C4-2B (cell line): ENCODE measurements around the gene SESN3.
"Not testable (repeated sequence)": the region's sequence is repeated elsewhere in the genome, so short reads cannot be mapped to it uniquely, and the experiment has no call there.

Experiments used
- H3K27ac ChIP-seq: fragments of 450-650 bp; 2 replicates; pipeline ENCODE4 v1.5.1; 2017
- ZFX ChIP-seq: fragments of 450-650 bp; IDR thresholded peaks from 2 replicates; pipeline ENCODE4 v1.6.1; 2017
- TF ChIP-seq, protein P1 (sequence below): fragments of 450-650 bp; conservative IDR thresholded peaks from 2 replicates; pipeline ENCODE4 v1.5.1; 2017; ENCODE audit warnings: mild to moderate bottlenecking

Gene SESN3, protein sequence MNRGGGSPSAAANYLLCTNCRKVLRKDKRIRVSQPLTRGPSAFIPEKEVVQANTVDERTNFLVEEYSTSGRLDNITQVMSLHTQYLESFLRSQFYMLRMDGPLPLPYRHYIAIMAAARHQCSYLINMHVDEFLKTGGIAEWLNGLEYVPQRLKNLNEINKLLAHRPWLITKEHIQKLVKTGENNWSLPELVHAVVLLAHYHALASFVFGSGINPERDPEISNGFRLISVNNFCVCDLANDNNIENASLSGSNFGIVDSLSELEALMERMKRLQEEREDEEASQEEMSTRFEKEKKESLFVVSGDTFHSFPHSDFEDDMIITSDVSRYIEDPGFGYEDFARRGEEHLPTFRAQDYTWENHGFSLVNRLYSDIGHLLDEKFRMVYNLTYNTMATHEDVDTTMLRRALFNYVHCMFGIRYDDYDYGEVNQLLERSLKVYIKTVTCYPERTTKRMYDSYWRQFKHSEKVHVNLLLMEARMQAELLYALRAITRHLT

DNA sequence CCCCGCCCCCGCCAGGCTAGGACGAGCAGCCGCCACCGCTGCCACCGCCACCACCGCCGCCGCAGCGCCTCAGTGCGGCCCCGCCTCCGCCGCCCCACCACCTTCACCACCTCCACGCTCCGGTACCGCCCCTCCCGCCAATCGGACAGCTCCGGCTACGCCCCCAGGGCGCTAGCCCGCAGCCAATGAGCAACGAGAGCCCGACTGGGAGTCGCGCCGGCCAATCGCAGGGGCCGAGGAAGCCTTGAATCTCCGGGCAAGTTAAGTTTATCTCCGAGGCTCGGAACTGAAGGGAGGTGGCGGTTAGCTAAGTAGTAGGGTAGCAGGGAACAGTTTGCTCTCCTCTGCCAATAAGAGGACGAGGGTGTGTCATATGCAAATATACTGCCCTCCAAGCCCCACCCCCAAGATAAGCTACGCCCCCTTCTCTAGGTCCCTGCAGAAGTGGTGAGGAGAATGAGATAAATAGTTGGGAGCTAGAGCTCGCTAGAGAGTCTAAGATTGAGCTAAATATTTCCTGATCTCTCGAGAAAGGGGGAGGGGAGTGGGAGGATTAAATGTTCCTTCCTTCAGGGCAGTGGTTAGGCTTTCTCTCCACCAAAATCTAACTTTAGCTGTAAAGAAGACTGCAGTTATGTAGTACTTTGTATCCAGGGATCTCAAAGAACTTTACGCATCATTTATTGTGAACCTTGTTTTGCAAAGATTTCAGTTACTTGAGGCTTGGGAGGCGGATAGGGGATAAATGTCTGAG, at the start of gene SESN3:
Gene SESN3 (minus strand): TSS at position 76 of the 754 bp plus-strand sequence. CDS start 342 bp downstream, outside the sequence.
- TF ChIP-seq, protein P1, sequence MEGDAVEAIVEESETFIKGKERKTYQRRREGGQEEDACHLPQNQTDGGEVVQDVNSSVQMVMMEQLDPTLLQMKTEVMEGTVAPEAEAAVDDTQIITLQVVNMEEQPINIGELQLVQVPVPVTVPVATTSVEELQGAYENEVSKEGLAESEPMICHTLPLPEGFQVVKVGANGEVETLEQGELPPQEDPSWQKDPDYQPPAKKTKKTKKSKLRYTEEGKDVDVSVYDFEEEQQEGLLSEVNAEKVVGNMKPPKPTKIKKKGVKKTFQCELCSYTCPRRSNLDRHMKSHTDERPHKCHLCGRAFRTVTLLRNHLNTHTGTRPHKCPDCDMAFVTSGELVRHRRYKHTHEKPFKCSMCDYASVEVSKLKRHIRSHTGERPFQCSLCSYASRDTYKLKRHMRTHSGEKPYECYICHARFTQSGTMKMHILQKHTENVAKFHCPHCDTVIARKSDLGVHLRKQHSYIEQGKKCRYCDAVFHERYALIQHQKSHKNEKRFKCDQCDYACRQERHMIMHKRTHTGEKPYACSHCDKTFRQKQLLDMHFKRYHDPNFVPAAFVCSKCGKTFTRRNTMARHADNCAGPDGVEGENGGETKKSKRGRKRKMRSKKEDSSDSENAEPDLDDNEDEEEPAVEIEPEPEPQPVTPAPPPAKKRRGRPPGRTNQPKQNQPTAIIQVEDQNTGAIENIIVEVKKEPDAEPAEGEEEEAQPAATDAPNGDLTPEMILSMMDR: no peak; the same call in none of the 2 replicates
- no peak for TF ChIP-seq ZFX
- peak within 1 kb of the TSS; percentile 74 for H3K27ac ChIP-seq

- no peak for TF ChIP-seq ZFX
- TF ChIP-seq, protein P1: no peak
- H3K27ac ChIP-seq: no peak overlapping the region
Observed at GRCh38 chr11:95279921-95280868, 49.2 kb upstream of the SESN3 start.

GRCh38 chr11:95277868-95278267, 46.9 kb upstream of the SESN3 start:
- TF ChIP-seq, protein P1: no peak
- TF ChIP-seq ZFX: no peak
- no peak overlapping the region for H3K27ac ChIP-seq

GRCh38 chr11:95276139-95276538, 45.1 kb upstream of the SESN3 start:
- TF ChIP-seq, protein P1: no peak
- TF ChIP-seq ZFX: no peak
- no peak overlapping the region for H3K27ac ChIP-seq

DNA sequence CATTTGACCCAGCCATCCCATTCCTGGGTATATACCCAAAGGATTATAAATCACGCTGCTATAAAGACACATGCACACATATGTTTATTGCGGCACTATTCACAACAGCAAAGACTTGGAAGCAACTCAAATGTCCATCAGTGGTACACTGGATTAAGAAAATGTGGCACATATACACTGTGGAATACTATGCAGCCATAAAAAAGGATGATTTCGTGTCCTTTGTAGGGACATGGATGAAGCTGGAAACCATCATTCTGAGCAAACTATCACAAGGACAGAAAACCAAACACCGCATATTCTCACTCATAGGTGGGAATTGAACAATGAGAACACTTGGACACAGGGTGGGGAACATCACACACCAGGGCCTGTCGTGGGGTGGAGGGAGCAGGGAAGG, 42.6 kb upstream of the SESN3 start:
- not testable (repeated sequence) for H3K27ac ChIP-seq

DNA sequence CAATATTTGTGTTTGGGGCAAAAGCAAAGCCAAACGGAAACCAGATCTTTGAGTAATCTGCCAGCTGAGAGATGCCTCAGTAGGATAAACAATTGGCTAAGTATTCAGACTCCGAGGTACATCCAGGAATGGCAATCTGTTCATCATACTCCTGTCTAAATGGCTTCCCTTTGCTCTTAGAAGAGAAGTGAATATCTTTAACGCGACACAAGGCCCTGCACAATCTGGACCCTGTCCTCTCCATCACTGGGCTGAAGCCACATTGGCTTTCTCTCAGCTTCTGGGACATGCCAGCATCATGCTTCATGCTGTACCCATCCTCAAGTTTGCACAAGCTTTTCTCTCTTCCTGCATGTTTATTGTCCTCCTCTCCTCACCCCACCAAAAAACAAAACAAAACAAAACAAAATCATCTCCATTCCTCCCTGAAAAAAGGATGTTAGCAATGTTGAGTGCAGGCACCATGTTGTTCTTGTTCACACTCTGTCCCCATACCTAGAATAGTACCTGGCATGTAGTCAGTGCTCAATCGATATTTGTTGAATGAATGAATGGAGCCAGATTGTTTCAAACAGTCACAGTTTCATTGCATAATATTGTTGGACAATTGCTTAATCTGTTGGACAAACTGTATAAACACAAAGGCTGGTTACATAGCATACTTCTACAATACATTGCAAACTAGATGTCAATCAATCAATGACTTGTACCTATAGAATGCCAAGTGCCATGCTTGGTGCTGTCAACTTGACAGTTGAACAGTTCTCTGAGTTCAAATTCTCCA, 38.2 kb upstream of the SESN3 start:
- no peak overlapping the region for H3K27ac ChIP-seq
- TF ChIP-seq ZFX: no peak
- TF ChIP-seq, protein P1: no peak

DNA sequence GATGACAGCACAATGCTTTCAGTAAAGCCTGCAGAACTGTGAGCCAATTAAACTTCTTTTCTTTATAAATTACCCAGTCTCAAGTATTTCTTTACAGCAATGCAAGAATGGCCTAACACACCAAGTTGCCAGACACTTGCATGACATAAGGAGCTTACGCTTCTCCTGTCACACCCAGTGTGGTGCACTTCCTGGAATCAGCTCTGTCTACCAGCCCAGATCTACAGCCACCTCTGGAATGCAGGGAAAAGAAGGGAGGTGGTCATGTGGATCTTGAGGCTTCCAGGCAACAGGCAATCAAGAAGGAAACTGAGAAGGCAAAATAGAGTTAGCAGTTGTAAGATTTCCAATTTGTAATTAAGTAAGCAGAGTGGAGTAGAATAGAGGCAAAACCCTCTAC, 37.4 kb upstream of the SESN3 start:
- TF ChIP-seq ZFX: no peak
- TF ChIP-seq, protein P1: no peak
- H3K27ac ChIP-seq: no peak overlapping the region
